ENCODE measurements around the gene KCTD12. TPM values are rescaled to one million over a fixed set of nuclear protein-coding genes. Genes with fewer than 3 reads are reported as not detected.

Gene KCTD12
- total RNA-seq, 1 experiment from 2014 or later: 1.9 TPM

- intact Hi-C loops (cut with micrococcal nuclease): no loop called here
- no TSS peak for BruUV-seq (replicated peaks)
Observed at GRCh38 chr13:76860706-76861105, 25.5 kb downstream of the KCTD12 start.

GRCh38 chr13:76854894-76855293 lies 31.3 kb downstream of the KCTD12 start:
- no peak for DNase-seq (ENCODE audit: low read depth, low spot score)
- TF ChIP-seq SP1 (IDR thresholded peaks at IDR 0.05; ENCODE audit: low read depth) (no peak), CEBPB (IDR thresholded peaks at IDR 0.05; ENCODE audit: low read depth) (no peak), CTCF (IDR thresholded peaks at IDR 0.05 in 2 of 3, conservative IDR thresholded peaks at IDR 0.05 in 1 of 3; ENCODE audit: borderline replicate concordance in 1 of 3, insufficient read depth in 1 of 3, low read depth in 2 of 3, low read length in 2 of 3) (no peak), EZH2phosphoT487 (IDR thresholded peaks at IDR 0.05; ENCODE audit: borderline replicate concordance) (no peak), EZH2 (IDR thresholded peaks at IDR 0.05) (no peak), MAX (IDR thresholded peaks at IDR 0.05) (no peak), ELF1 (IDR thresholded peaks at IDR 0.05; ENCODE audit: borderline replicate concordance, low read depth) (no peak), TCF7L2 (IDR thresholded peaks at IDR 0.05; ENCODE audit: borderline replicate concordance, extremely low read depth, insufficient read depth, insufficient read length) (no peak), FOSL1 (IDR thresholded peaks at IDR 0.05; ENCODE audit: low read depth) (no peak), ZFX (IDR thresholded peaks at IDR 0.05) (no peak), POLR2AphosphoS5 (IDR thresholded peaks at IDR 0.05; ENCODE audit: low read depth, low read length) (no peak), EGR1 (IDR thresholded peaks at IDR 0.05; ENCODE audit: low read depth) (no peak)
- CTCF ChIA-PET: no interaction called here

More at GRCh38 chr13:76860706-76861105, 25.5 kb downstream of the KCTD12 start:
- H3K79me2 ChIP-seq (ENCODE audit: insufficient read depth, low read length): no peaks in the 10 kb centered on the region
- TF ChIP-seq EGR1 (IDR thresholded peaks at IDR 0.05; ENCODE audit: low read depth) (no peak), ZFX (IDR thresholded peaks at IDR 0.05) (no peak), RAD21 (IDR thresholded peaks at IDR 0.05; ENCODE audit: low read depth) (no peak), POLR2AphosphoS5 (IDR thresholded peaks at IDR 0.05; ENCODE audit: low read depth, low read length) (no peak), EZH2phosphoT487 (IDR thresholded peaks at IDR 0.05; ENCODE audit: borderline replicate concordance) (no peak), ZNF274 (IDR thresholded peaks at IDR 0.05; ENCODE audit: low read depth, low read length) (no peak), CEBPB (IDR thresholded peaks at IDR 0.05; ENCODE audit: low read depth) (no peak), POLR2A (IDR thresholded peaks at IDR 0.05; ENCODE audit: borderline replicate concordance, extremely low read depth, insufficient read depth, insufficient read length) (no peak)
- H3K9ac ChIP-seq (ENCODE audit: low read length): no peak overlapping the region
- H3K27me3 ChIP-seq (ENCODE audit: insufficient read depth, low read length): no peaks in the 10 kb centered on the region
- no peak overlapping the region for H3K4me2 ChIP-seq (ENCODE audit: low read length)
- DNase-seq (ENCODE audit: low read depth, low spot score) (no peak), ATAC-seq (no peak)
- H3K9me2 ChIP-seq (ENCODE audit: insufficient read depth): no peaks in the 10 kb centered on the region
- ChIA-PET POLR2A (interaction anchor here (0.6 kb wide), 1 partner anchor 26 kb away, joined by 4 read pairs; no protein-coding TSS in a partner anchor), CTCF (no interaction called here), RAD21 (ENCODE audit: low non-redundant PET in 1 of 2, low total read pairs in 2 of 2, uncharacterized antibody in 2 of 2, unreplicated experiment in 2 of 2) (no interaction called here)
- H3K36me3 ChIP-seq (ENCODE audit: control insufficient read depth in 1 of 2, insufficient read depth in 2 of 2, low read length in 2 of 2): no peaks in the 10 kb centered on the region
- H3K4me1 ChIP-seq (ENCODE audit: control insufficient read depth in 1 of 2, insufficient read depth in 2 of 2, low read length in 2 of 2): no peaks in the 10 kb centered on the region
- H3K27ac ChIP-seq (ENCODE audit: low read depth, low read length): no peak overlapping the region
- no peak overlapping the region for H2AFZ ChIP-seq (ENCODE audit: low read depth, low read length, poor library complexity, severe bottlenecking)
- no peaks in the 10 kb centered on the region for H3K9me3 ChIP-seq (ENCODE audit: control insufficient read depth in 1 of 2, insufficient read depth in 1 of 2, low read depth in 1 of 2, low read length in 2 of 2)
- H4K20me1 ChIP-seq (ENCODE audit: insufficient read depth): no peaks in the 10 kb centered on the region
- no peak overlapping the region for H3K4me3 ChIP-seq (replicated peaks in 1 of 2; ENCODE audit: low read depth in 1 of 2, low read length in 2 of 2)

More at GRCh38 chr13:76854894-76855293, 31.3 kb downstream of the KCTD12 start:
- no peak for ATAC-seq
- no peaks in the 10 kb centered on the region for H3K79me2 ChIP-seq (ENCODE audit: insufficient read depth, low read length)
- H4K20me1 ChIP-seq (ENCODE audit: insufficient read depth): no peaks in the 10 kb centered on the region
- no peaks in the 10 kb centered on the region for H3K4me1 ChIP-seq (ENCODE audit: control insufficient read depth in 1 of 2, insufficient read depth in 2 of 2, low read length in 2 of 2)
- intact Hi-C loops (cut with micrococcal nuclease): no loop called here
- H3K4me2 ChIP-seq (ENCODE audit: low read length): no peak overlapping the region
- no peak overlapping the region for H2AFZ ChIP-seq (ENCODE audit: low read depth, low read length, poor library complexity, severe bottlenecking)
- no peaks in the 10 kb centered on the region for H3K36me3 ChIP-seq (ENCODE audit: control insufficient read depth in 1 of 2, insufficient read depth in 2 of 2, low read length in 2 of 2)
- H3K9me3 ChIP-seq (ENCODE audit: control insufficient read depth in 1 of 2, insufficient read depth in 1 of 2, low read depth in 1 of 2, low read length in 2 of 2): no peaks in the 10 kb centered on the region
- RAD21 ChIA-PET (ENCODE audit: low non-redundant PET in 1 of 2, low total read pairs in 2 of 2, uncharacterized antibody in 2 of 2, unreplicated experiment in 2 of 2): no interaction called here
- POLR2A ChIA-PET: no interaction called here
- H3K9me2 ChIP-seq (ENCODE audit: insufficient read depth): no peaks in the 10 kb centered on the region
- no peak overlapping the region for H3K9ac ChIP-seq (ENCODE audit: low read length)
- H3K27ac ChIP-seq (ENCODE audit: low read depth, low read length): no peak overlapping the region
- no TSS peak for BruUV-seq (replicated peaks)
- no peaks in the 10 kb centered on the region for H3K27me3 ChIP-seq (ENCODE audit: insufficient read depth, low read length)
- no peak overlapping the region for H3K4me3 ChIP-seq (replicated peaks in 1 of 2; ENCODE audit: low read depth in 1 of 2, low read length in 2 of 2)
